ENCODE measurements around the gene TOP3A.

The TOP3A gene

GRCh38 chr17:18253947-18254821 lies 60.6 kb downstream of the TOP3A start:
- no peak for DNase-seq (ENCODE audit: low spot score)

GRCh38 chr17:18253187-18253884 lies 61.5 kb downstream of the TOP3A start:
- DNase-seq (ENCODE audit: low spot score) = no peak

DNA sequence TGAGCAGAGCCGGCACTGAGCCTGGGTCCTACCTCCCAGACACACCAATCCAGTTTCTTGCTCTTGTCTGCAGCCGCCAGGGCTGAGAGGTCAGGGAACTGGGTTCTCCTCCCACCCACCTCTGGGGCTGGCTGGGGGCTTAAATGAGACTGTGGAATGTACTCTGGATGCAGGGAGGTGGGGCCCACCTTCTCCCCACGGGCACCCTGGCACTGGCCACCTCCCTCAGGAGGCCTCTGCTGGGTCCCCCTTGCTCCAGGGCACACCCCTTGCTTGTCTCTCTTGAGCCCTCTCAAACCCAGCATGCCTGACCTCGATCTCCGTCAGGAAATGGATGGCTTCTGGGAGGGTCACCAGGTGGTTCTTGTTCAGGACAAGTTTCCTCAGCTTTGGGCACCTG lies 62.6 kb downstream of the TOP3A start:
- no peak for DNase-seq (ENCODE audit: low spot score)

DNA sequence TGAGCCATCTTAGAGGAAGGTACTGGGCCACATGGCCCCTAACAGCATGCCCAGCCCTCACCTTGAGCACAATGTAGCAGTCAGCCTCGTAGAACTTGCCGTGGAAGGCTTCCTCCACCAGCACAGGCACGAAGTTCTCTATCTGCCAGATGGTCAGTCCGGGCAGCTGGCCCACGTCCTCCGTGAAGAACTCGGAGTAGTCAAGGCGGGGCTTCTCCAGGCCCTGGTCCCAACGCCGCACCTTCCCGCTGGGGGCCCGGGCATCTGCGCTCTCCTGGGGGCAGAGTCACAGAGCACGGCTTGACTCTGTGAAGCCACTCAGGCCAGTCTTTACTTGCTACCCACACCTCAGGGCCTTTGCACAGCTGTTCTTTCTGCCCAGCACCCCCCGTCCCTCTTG lies 63.6 kb downstream of the TOP3A start:
- no peak for DNase-seq (ENCODE audit: low spot score)

- no peak for DNase-seq (ENCODE audit: low spot score)
Measured at GRCh38 chr17:18250708-18251107, 64.1 kb downstream of the TOP3A start.

DNA sequence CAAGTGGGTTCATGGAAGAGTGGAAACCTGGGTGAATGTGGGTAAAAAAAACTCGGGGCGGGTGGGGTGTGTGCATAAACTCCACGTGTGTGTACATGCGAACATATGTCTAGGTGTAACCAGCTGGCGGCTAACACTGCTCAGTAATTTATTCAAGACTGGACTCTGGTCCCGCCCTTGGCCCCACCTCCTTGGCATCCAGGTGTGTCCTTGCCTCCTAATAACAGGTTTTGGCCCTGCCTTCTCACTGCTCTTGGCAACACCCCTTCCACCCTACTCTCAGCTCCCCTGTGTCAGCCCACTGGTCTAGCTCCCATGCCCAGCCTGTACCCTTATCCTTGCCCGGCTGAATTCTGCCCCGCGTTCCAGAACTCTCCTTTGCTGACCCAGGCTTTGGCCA lies 64.5 kb downstream of the TOP3A start:
- no peak for DNase-seq (ENCODE audit: low spot score)

DNA sequence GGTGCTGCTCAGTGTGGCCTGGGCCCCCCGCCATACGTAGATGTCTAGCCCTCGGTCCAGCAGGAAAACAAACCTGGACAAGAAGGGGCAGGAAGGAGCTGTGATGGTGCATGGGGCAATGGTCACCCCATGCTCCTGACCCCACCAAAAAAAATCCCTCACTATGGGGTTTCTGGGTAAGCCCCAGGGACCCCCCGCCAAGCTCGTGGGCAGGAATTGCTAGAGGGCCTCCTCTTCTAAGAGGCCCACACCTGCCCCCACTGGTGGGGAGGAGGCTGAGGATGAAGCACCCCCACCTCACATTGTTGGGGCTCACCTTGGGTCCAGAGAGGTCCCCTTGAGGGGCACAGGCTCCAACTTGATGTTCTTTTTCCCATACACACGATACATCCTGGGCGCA lies 66.0 kb downstream of the TOP3A start:
- no peak for DNase-seq (ENCODE audit: low spot score)

GRCh38 chr17:18248300-18248731 lies 66.5 kb downstream of the TOP3A start:
- DNase-seq (ENCODE audit: low spot score) = peak; percentile 90

- peak; percentile 52 for DNase-seq (ENCODE audit: low spot score)
Measured at GRCh38 chr17:18247613-18248001, 67.2 kb downstream of the TOP3A start.

DNA sequence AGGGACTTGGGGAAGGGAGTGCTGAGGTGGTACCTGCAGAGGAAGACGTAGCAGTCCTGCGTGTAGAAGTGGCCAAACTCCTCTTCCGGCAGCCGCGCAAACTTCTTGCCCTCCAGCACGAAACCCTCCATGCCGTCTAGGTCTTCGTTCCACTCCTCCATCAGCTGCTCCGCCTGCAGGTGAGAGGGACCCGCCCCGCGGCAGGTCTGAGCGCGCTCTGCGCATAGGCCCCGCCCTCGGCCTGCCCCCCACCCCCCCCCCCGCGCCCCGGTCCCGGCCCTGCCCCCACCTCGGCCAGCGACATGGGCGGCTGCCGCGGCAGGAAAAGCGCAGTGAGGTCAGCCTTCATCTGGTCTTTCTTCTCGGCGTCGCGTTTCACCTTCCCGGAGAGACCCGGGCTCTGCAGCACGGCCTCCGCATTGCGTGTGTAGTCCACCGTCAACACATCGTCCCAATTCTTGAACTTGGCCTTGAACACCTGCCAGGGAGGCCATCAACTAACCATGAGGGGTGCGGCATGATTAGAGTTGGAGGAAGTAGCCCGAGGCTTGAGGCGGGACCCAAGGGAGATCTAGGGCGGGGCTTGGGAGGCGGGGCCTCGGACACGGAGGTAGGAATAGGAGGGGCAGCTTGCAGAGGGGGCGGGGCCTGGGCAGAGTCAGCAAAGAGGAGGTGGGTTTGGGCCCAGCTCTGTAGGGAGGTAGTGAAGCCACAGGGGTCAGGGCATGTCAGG lies 67.7 kb downstream of the TOP3A start:
- DNase-seq (ENCODE audit: low spot score) = no peak

- no peak for DNase-seq (ENCODE audit: low spot score)
Measured at GRCh38 chr17:18246109-18246725, 68.6 kb downstream of the TOP3A start.

DNA sequence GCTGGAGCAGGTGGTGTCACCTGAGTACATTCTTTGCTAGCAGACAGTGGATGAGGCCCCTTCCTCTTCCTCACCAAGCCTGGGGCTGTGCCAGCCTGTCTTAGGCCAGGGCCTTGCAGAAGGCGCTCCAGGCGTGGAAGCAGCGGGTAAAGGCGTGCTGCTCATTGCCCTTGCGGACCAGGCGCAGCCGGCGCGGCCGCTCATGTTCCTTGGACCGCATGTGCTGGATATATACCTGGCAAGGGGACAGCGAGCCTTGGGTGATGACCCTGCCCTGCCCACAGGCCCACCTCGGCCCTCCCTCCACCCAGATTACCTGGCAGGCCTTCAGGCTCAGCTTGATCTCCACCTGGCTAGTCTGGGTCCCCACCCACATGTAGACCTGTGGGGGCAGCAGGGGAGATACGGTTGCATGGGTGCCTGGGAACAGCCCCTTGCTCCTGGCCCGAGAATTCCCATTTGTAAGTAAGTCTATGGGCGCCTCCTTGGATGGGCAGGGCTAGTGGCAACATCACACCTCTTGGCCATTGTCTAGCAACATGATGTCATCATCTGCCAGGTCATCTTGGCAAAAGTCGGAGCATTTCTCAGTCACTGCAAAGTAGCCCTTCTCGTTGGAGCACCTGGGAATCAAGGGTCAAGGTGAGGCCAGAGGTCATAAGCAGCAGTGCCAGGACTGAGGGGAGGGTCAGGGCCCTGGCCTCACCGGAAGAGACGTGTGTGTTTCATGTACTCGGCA lies 69.6 kb downstream of the TOP3A start:
- DNase-seq (ENCODE audit: low spot score) = no peak

DNA sequence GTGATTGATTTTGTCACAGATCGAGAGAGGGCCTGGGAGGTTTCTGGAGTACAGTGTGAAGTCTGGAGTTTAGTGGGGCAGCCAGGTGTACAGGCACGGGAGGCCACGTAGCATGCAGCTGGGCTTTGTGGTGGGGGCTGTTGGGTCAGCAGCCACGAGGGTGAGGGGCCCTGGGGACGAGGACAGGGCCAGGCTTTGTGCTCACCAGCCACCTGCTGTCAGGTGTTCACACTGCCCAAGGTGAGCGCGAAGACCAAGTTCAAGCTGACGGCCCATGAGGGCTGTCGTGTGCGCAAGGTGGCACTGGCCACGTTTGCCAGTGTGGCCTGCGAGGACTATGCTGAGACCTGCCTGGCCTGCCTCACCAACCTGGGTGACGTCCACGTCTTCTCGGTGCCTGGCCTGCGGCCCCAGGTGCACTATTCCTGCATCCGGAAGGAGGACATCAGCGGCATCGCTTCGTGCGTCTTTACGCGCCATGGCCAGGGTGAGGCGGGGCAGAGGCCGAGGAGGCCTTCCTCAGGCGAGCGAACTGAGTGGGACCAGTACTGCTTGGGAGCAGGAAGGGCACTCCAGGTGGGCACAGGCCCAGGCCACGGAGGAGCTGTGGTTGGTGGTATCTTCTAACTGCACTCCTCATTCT lies 73.4 kb downstream of the TOP3A start:
- no peak for DNase-seq (ENCODE audit: low spot score)

- DNase-seq (ENCODE audit: low spot score) = no peak
Measured at GRCh38 chr17:18240449-18240848, 74.3 kb downstream of the TOP3A start.

- DNase-seq (ENCODE audit: low spot score) = no peak
Measured at GRCh38 chr17:18238299-18238698, 76.5 kb downstream of the TOP3A start.

DNA sequence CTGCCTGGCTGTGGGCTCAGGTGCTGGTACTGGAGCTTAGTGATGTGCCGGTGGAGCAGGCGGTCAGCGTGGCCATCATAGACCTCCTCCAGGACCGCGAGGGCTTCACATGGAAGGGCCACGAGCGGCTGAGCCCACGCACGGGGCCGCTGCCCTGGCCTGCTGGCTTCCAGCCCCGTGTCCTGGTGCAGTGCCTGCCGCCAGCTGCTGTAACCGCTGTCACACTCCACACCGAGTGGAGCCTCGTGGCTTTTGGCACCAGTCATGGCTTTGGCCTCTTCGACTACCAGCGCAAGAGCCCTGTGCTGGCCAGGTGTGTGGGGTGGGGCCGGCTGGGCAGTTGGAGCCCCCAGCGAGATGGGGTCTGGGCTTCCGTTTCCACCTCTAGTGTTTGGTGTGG lies 77.3 kb downstream of the TOP3A start:
- DNase-seq (ENCODE audit: low spot score) = no peak

- DNase-seq (ENCODE audit: low spot score) = no peak
Measured at GRCh38 chr17:18236494-18236893, 78.3 kb downstream of the TOP3A start.

GRCh38 chr17:18235743-18236256 lies 79.0 kb downstream of the TOP3A start:
- DNase-seq (ENCODE audit: low spot score) = no peak

DNA sequence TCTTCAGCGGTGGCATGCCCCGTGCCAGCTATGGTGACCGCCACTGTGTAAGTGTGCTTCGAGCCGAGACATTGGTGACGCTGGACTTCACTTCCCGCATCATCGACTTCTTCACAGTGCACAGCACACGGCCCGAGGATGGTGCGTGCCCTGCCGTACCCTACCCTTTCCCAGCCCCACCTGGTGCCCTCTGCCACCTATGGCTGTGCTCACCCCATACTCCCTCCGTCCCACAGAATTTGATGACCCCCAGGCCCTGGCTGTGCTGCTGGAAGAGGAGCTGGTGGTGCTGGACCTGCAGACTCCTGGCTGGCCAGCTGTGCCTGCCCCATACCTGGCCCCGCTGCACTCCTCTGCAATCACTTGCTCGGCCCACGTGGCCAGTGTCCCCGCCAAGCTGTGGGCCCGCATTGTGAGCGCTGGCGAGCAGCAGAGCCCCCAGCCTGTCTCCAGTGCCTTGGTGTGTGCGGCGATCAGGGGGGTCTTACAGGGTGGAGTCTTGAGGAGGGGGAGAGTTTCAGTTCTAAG lies 79.9 kb downstream of the TOP3A start:
- no peak for DNase-seq (ENCODE audit: low spot score)

DNA sequence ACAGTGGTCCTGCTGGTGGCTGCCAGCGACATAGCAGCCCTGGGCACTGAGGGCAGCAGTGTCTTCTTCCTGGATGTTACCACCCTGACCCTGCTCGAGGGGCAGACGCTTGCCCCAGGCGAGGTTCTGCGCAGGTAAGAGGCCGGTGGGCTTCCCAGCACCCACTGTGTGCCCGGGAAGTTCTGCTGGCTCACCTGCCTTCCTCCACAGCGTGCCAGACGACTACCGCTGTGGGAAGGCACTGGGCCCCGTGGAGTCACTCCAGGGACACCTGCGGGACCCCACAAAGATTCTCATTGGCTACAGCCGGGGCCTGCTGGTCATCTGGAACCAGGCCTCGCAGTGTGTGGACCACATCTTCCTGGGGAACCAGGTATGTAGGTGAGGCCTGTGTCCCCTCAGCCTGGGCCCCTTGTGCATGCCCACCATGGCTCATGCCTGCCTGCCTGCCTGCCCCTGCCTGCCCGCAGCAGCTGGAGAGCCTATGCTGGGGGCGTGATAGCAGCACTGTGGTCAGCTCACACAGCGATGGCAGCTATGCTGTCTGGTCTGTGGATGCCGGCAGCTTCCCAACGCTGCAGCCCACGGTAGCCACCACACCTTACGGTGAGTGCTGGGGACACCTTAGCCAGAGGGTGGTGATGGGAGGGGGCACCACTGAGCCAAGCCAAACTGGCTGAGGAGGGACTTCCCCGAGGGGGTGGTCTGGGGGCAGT lies 80.8 kb downstream of the TOP3A start:
- no peak for DNase-seq (ENCODE audit: low spot score)

Data from pons (tissue), 1 donor.